Suprapubic skin (tissue), 4 donors: ENCODE measurements around the gene COPS4. TPM values are rescaled to one million over a fixed set of nuclear protein-coding genes. Genes with fewer than 3 reads are reported as not detected.
"Not testable (repeated sequence)": the region's sequence is repeated elsewhere in the genome, so short reads cannot be mapped to it uniquely, and the experiment has no call there.

ENCODE experiments used
- DNase-seq, 2 donors: peaks; one replicate each; pipeline ENCODE4 v3.0.0-alpha.2; 2019; ENCODE audit warnings: low spot score in 2 of 2
- H3K27ac ChIP-seq: fragments of 200-600 bp; sonication (generic); one replicate; pipeline ENCODE4 v1.5.1; 2019
- H3K27me3 ChIP-seq: fragments of 200-600 bp; sonication (generic); one replicate; pipeline ENCODE4 v1.5.1; 2019
- H3K36me3 ChIP-seq: fragments of 200-600 bp; sonication (generic); one replicate; pipeline ENCODE4 v1.5.1; 2019
- H3K4me1 ChIP-seq: fragments of 200-600 bp; sonication (generic); one replicate; pipeline ENCODE4 v1.5.1; 2019
- H3K4me3 ChIP-seq: fragments of 200-600 bp; sonication (generic); one replicate; pipeline ENCODE4 v1.5.1; 2019; ENCODE audit warnings: mild to moderate bottlenecking
- H3K9me3 ChIP-seq: fragments of 200-600 bp; sonication (generic); one replicate; pipeline ENCODE4 v1.5.1; 2019
- EP300 ChIP-seq: sonication (generic); formaldehyde crosslinking; IDR thresholded peaks from one replicate; pipeline ENCODE4 v1.6.1; 2017; ENCODE audit warnings: antibody characterized with exemption
- POLR2A ChIP-seq, 2 donors: fragments of 450-650 bp; IDR thresholded peaks; one replicate each; pipeline ENCODE4 v1.6.1; 2017; ENCODE audit warnings: antibody characterized with exemption in 2 of 2, mild to moderate bottlenecking in 2 of 2, moderate library complexity in 2 of 2
- POLR2AphosphoS5 ChIP-seq, 3 donors: sonication (generic); formaldehyde crosslinking; IDR thresholded peaks; one replicate each; pipeline ENCODE4 v1.6.1; 2017; ENCODE audit warnings: antibody characterized with exemption in 3 of 3
- WGBS: methylation state at CpG from one replicate; pipeline ENCODE4 v1.1.5; 2018; 5-methylcytosine and 5-hydroxymethylcytosine counted together
- total RNA-seq, 4 donors: library from RNA; depleted of rRNA; stranded (reverse); fragments of >200 nt; gene quantifications; one replicate each; pipeline ENCODE4 v1.1.0, GENCODE V29; 2016
- TF ChIP-seq, protein P1 (sequence below), 2 donors: fragments of 200-600 bp in 1 of 2; fragments of 450-650 bp in 1 of 2; sonication (generic) in 1 of 2; IDR thresholded peaks; one replicate each; pipeline ENCODE4 v1.5.1; 2016 to 2019; ENCODE audit warnings: antibody characterized with exemption in 2 of 2, mild to moderate bottlenecking in 1 of 2, moderate library complexity in 1 of 2

COPS4 gene
- total RNA-seq = 10 to 100 TPM; 36.3 to 59.5 (median 39.3) TPM

DNA sequence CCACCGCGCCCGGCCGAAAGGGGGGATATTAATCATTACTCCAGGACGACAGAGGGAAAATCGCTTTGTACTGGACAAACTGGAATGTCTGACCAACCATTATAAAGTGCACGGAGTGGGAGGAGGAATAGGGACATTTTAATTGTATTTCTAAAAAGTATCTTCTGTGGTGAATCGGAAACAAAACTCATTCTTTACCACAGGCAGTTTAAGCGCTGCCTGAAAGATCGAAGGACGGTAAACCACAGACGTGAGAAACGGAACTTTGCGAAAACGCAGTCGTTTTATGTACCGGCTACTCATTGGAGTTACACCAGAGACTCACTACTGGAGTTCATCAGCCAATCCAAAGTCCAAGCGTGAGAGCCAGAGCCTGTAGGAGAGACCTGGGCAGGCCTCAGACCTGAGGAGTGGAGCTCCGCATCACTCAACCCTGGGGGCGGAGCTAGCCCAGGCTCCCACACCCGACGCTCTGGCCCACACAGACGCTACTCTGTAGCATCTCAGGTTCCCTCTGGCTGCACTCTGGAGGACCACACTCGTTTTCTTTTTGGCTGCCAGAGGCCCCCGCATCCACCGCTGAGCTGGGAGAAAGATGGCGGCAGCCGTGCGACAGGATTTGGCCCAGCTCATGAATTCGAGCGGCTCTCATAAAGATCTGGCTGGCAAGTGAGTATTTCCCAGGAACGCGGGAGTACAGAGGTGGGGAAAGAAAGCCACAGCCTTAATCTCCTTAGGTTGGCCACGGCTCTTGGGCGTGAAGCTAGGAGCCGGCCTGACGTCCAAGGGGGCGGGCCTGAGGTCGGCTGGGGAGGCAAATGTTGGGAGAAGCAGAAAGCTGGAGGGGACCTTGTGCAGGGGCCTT, at the start of gene COPS4:
Gene COPS4 (plus strand): TSS at position 554 of the 865 bp plus-strand sequence. CDS start 42 bp downstream, at position 596.
- Histone ChIP-seq H3K4me3 (peak within 1 kb of the TSS; percentile 77), H3K27ac (peak within 1 kb of the TSS; percentile 87), H3K9me3 (no peaks in the 10 kb centered on the region), H3K36me3 (no peaks in the 10 kb centered on the region), H3K4me1 (peaks cover 29% of the 10 kb centered on the region), H3K27me3 (no peaks in the 10 kb centered on the region)
- DNase-seq = peak; percentile 97 to 98
- TF ChIP-seq EP300 = no peak
- TF ChIP-seq POLR2AphosphoS5 (IDR thresholded peaks at IDR 0.05) = peak in 2 of 3 donors; percentile 77 to 79
- TF ChIP-seq, protein P1, sequence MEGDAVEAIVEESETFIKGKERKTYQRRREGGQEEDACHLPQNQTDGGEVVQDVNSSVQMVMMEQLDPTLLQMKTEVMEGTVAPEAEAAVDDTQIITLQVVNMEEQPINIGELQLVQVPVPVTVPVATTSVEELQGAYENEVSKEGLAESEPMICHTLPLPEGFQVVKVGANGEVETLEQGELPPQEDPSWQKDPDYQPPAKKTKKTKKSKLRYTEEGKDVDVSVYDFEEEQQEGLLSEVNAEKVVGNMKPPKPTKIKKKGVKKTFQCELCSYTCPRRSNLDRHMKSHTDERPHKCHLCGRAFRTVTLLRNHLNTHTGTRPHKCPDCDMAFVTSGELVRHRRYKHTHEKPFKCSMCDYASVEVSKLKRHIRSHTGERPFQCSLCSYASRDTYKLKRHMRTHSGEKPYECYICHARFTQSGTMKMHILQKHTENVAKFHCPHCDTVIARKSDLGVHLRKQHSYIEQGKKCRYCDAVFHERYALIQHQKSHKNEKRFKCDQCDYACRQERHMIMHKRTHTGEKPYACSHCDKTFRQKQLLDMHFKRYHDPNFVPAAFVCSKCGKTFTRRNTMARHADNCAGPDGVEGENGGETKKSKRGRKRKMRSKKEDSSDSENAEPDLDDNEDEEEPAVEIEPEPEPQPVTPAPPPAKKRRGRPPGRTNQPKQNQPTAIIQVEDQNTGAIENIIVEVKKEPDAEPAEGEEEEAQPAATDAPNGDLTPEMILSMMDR (IDR thresholded peaks at IDR 0.05) = peak; percentile 49 to 66
- TF ChIP-seq POLR2A (IDR thresholded peaks at IDR 0.05) = peak in 1 of 2 donors; percentile 21
- WGBS = under 1% methylated on average over 29 of the region's 39 CpGs

DNA sequence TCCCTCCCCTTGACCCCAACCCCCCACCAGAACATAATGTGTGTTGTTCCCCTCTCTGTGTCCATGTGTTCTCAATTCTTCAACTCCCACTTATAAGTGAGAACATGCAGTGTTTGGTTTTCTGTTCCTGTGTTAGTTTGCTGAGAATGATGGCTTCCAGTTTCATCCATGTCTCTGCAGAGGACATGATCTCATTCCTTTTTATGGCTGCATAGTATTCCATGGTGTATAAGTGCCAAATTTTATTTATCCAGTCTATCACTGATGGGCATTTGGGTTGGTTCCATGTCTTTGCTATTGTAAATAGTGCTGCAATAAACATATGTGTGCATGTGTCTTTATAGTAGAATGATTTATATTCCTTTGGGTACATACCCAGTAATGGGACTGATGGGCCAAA, 47.5 kb upstream of the COPS4 start:
- not testable (repeated sequence) for DNase-seq, H3K4me3 ChIP-seq, H3K4me1 ChIP-seq, H3K36me3 ChIP-seq, H3K27ac ChIP-seq, H3K27me3 ChIP-seq, H3K9me3 ChIP-seq

DNA sequence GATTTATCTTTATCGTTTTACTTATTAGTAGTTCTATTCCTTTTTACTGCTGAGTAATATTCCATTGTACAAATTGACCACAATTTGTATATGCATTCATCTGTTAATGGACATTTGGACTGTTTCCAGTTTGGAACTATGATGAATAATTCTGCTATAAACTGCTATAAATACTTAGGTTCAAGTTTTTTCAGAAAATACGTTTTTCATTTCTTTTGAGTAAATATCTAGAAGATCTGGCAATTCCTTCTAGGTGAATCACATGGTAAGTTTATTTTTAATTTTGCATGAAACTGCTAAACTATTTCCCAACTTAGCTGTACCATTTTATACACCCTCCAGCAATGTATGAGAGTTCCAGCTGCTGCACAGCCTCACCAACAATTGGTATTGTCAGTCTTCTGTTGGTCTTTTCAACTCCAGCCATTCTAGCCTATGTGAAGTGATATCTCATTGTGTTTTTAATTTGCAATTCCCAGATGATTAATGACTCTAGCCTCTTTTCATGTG, 46.6 kb upstream of the COPS4 start:
- H3K27ac ChIP-seq = no peak overlapping the region
- no peak for TF ChIP-seq EP300
- TF ChIP-seq POLR2AphosphoS5 (IDR thresholded peaks at IDR 0.05) = no peak
- TF ChIP-seq, protein P1 (IDR thresholded peaks at IDR 0.05) = no peak
- no peak for TF ChIP-seq POLR2A (IDR thresholded peaks at IDR 0.05)
- 77% methylated on average over 2 of the region's 2 CpGs for WGBS

DNA sequence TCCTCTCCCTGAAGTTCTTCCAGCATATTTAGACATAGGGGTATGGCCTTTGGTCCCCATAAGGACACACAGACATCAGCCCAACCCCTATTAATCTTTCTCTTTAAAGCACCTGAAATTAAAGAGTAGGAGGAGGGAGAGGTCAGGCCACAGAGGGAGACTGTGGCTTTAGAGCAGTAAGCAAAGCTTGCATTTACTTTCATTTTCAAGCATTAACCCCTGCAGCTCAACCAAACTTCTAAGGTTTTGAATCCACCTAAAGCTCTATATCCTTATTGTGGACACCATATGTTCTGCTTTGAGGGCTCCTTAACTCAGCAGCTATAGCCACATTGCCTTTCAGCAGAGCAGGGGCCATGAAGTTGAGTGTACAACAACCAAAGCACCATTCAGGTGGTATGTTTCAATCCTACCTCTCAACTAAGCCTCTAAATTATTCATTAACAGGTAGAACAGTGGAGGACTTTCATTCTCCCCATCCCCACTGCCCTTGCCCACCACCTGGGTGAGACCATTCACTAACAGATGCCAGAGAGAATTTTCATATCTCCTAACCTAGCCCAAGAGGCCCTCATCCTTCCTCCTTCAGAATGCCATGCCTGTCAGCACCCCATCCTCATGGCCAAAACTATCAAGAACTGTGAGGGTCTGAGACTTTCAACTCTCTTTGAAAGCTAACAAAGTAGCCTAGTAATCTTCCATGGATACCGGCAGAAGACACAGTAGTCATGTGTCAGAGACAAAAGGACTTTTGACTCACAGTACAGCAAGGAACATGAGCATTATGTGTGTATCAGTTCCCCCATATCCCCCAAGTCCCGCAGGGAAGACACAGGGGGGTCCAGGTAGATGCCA, 45.2 kb upstream of the COPS4 start:
- 88% methylated on average over 2 of the region's 2 CpGs for WGBS
- TF ChIP-seq POLR2A (IDR thresholded peaks at IDR 0.05) (no peak), EP300 (no peak), POLR2AphosphoS5 (IDR thresholded peaks at IDR 0.05) (no peak)
- TF ChIP-seq, protein P1 (IDR thresholded peaks at IDR 0.05) = no peak
- Histone ChIP-seq H3K27ac (no peak overlapping the region), H3K4me1 (peaks cover 7% of the 10 kb centered on the region), H3K4me3 (no peak overlapping the region), H3K36me3 (no peaks in the 10 kb centered on the region), H3K27me3 (no peaks in the 10 kb centered on the region), H3K9me3 (no peaks in the 10 kb centered on the region)
- no peak for DNase-seq

More for the DNA sequence above, 46.6 kb upstream of the COPS4 start:
- H3K36me3 ChIP-seq = peaks cover 5% of the 10 kb centered on the region
- H3K27me3 ChIP-seq = no peaks in the 10 kb centered on the region
- no peak overlapping the region for H3K4me3 ChIP-seq
- DNase-seq = no peak
- H3K4me1 ChIP-seq = peaks cover 7% of the 10 kb centered on the region
- H3K9me3 ChIP-seq = no peaks in the 10 kb centered on the region

DNA sequence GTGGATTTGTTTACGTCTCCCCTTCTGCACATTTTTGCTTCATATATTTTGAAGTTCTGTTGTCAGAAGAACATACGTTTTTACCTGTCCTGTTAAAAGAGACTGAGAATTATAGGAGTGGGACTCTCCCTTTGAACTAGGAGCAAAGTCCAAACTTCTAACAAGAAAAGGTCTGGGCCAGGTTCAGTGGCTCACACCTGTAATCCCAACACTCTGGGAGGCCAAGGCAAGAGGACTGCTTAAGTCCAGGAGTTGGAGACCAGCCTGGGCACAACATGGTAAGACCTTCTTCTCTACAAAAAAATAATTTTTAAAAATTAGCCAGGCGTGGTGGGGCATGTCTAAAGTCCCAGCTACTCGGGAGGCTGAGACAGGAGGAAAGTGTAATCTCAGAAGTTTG, 40.1 kb upstream of the COPS4 start:
- H3K9me3 ChIP-seq = no peaks in the 10 kb centered on the region
- no peak overlapping the region for H3K4me3 ChIP-seq
- no peaks in the 10 kb centered on the region for H3K27me3 ChIP-seq
- H3K4me1 ChIP-seq = peaks cover 3% of the 10 kb centered on the region
- H3K36me3 ChIP-seq = no peaks in the 10 kb centered on the region
- H3K27ac ChIP-seq = no peak overlapping the region
- no peak for DNase-seq
- TF ChIP-seq POLR2A (IDR thresholded peaks at IDR 0.05) = no peak
- TF ChIP-seq, protein P1 (IDR thresholded peaks at IDR 0.05) = no peak
- 73% methylated on average over 4 of the region's 4 CpGs for WGBS
